ENCODE data around the gene CCR3.

CCR3 gene

GRCh38 chr3:46233194-46233593 lies 9.1 kb upstream of the CCR3 start:
- no peak overlapping the region for H3K27ac ChIP-seq
- CTCF ChIA-PET: interaction anchor here (0.6 to 0.7 kb wide), 2 partner anchors 155 to 295 kb away, joined by 3 to 4 read pairs; no protein-coding TSS in a partner anchor
- DNase-seq (ENCODE audit: low spot score): no peak
- no peak for TF ChIP-seq CTCF (conservative IDR thresholded peaks at IDR 0.05; ENCODE audit: low read depth)
- POLR2A ChIA-PET (ENCODE audit: low non-redundant PET): no interaction called here

- no peak overlapping the region for H3K27ac ChIP-seq
- POLR2A ChIA-PET (ENCODE audit: low non-redundant PET): no interaction called here
- DNase-seq (ENCODE audit: low spot score): no peak
- no peak for TF ChIP-seq CTCF (conservative IDR thresholded peaks at IDR 0.05; ENCODE audit: low read depth)
- CTCF ChIA-PET: no interaction called here
These were observed 6.8 kb upstream of the CCR3 start for GRCh38 chr3:46235425-46235824.

GRCh38 chr3:46236294-46237054 lies 5.8 kb upstream of the CCR3 start:
- H3K27ac ChIP-seq: no peak overlapping the region
- no peak for DNase-seq (ENCODE audit: low spot score)
- TF ChIP-seq CTCF (conservative IDR thresholded peaks at IDR 0.05; ENCODE audit: low read depth): no peak
- CTCF ChIA-PET: no interaction called here
- POLR2A ChIA-PET (ENCODE audit: low non-redundant PET): no interaction called here

- no peak overlapping the region for H3K27ac ChIP-seq
- DNase-seq (ENCODE audit: low spot score): no peak
- ChIA-PET CTCF (no interaction called here), POLR2A (ENCODE audit: low non-redundant PET) (no interaction called here)
- TF ChIP-seq CTCF (conservative IDR thresholded peaks at IDR 0.05; ENCODE audit: low read depth): no peak
These were observed 3.9 kb upstream of the CCR3 start for GRCh38 chr3:46238386-46238785.

- no peak overlapping the region for H3K27ac ChIP-seq
- TF ChIP-seq CTCF (conservative IDR thresholded peaks at IDR 0.05; ENCODE audit: low read depth): no peak
- POLR2A ChIA-PET (ENCODE audit: low non-redundant PET): no interaction called here
- CTCF ChIA-PET: interaction anchor here (0.6 kb wide), 1 partner anchor 92 kb away, joined by 3 read pairs; no protein-coding TSS in a partner anchor
- DNase-seq (ENCODE audit: low spot score): peak; percentile 13
These were observed 2.8 kb upstream of the CCR3 start for GRCh38 chr3:46239301-46239938.

GRCh38 chr3:46239952-46240351 lies 2.3 kb upstream of the CCR3 start:
- H3K27ac ChIP-seq: no peak overlapping the region
- no peak for DNase-seq (ENCODE audit: low spot score)
- ChIA-PET CTCF (interaction anchor here (0.6 kb wide), 2 partner anchors 92 to 308 kb away, joined by 3 to 6 read pairs; no protein-coding TSS in a partner anchor), POLR2A (ENCODE audit: low non-redundant PET) (no interaction called here)
- no peak for TF ChIP-seq CTCF (conservative IDR thresholded peaks at IDR 0.05; ENCODE audit: low read depth)
